GM12891 (cell line): ENCODE results near the gene EEFSEC.

Experiments
- PAX5 ChIP-seq: IDR thresholded peaks from 2 replicates; pipeline ENCODE4 v1.6.1; 2011; ENCODE audit warnings: low read length, moderate library complexity, mild to moderate bottlenecking; ENCODE audit not compliant: insufficient read depth, severe bottlenecking
- POLR2A ChIP-seq: IDR thresholded peaks from 2 replicates; pipeline ENCODE4 v1.6.1; 2011; ENCODE audit warnings: low read depth, low read length, control low read depth
- POLR2AphosphoS5 ChIP-seq: IDR thresholded peaks from 2 replicates; pipeline ENCODE4 v1.6.1; 2011; ENCODE audit warnings: low read depth, low read length, control low read depth
- POU2F2 ChIP-seq: IDR thresholded peaks from 2 replicates; pipeline ENCODE4 v1.6.1; 2011; ENCODE audit warnings: low read depth, mild to moderate bottlenecking, control low read depth, low read length, moderate library complexity
- SPI1 ChIP-seq: IDR thresholded peaks from 2 replicates; pipeline ENCODE4 v1.6.1; 2011; ENCODE audit warnings: low read depth, low read length, control low read depth
- TAF1 ChIP-seq: IDR thresholded peaks from 2 replicates; pipeline ENCODE4 v1.6.1; 2011; ENCODE audit warnings: low read depth, low read length, control low read depth

DNA sequence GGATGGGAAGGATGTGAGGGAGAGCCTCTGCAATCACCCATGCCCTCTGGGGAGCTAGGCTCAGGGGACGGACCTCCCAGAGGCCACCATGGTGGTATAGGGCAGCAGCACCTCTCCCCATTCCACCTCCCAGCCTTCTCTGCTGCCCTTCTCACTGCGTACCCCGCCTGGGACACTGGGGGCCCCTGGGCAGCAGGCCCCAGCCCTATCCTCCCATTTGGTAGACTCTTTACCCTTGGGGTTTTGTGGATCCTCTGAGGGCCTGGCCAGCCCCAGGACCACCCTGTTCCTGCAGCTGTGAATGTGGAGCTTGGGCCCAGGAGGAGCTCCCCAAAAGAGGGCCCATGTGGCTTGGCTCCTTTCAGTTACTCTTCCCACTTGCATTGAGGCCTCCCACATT, 181.5 kb downstream of the EEFSEC start:
- TF ChIP-seq POLR2AphosphoS5 (no peak), POLR2A (no peak), TAF1 (no peak), POU2F2 (no peak), SPI1 (no peak), PAX5 (no peak)
